Right ventricle myocardium superior (tissue), 1 donor: ENCODE results near the gene CHCHD4. TPM values are rescaled to one million over a fixed set of nuclear protein-coding genes. Genes with fewer than 3 reads are reported as not detected.

Experiments used
- ATAC-seq: fragments of 200-7000 bp; cut with Tn5 transposase; one replicate; pipeline ENCODE4 v1.9.1; 2020; ENCODE audit warnings: mild to moderate bottlenecking; ENCODE audit not compliant: poor library complexity
- DNase-seq: peaks from one replicate; pipeline ENCODE4 v3.0.0-alpha.2; 2020
- intact Hi-C: fragments of 100-400 bp; cut with DNase I; formaldehyde crosslinking; loops from one replicate; pipeline ENCODE4 v1.11.2; 2022
- total RNA-seq: library from RNA; stranded (reverse); fragmentation: NEBNext Ultra II Directional; extraction: Animal tissue kit (Norgen Biotek cat#: 25700); gene quantifications from one replicate; pipeline ENCODE4 v1.2.1, GENCODE V29; 2021
- donor health status: DM: no; HTN: yes; CAD: no; lungs with severe emphysema.

CHCHD4 gene
- total RNA-seq, 1 donor from 2014 or later = 35.9 TPM

DNA sequence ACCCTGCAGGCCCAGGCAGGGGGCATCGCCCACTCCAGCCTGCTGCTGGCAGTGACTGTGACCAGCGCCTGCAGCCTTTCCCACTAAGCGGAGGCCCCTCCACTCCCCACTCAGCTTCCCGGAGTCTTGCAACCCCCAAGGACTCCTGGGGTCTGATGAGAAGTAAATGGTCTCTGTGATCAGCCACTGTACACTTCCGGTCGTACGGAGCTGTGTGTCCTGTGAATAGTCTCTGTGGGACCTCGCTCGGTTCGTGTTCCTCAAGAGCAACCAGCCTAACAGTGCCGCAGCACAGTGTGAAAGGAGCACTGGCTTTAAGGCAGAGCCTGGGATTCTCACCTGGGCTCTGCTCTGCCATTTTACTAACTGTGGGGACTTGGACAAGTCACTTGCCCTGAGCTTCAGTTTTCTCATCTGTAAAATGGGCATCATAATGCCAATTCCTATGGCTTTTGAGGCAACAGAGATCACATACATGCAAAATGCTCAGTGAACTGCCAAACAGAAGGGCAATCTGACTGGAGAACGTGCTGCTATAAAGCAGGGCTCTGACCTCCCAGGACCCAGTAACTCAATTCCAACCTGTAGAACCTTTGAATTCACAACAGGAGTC lies 26.9 kb upstream of the CHCHD4 start:
- intact Hi-C loops = no loop called here
- no peak for ATAC-seq
- no peak for DNase-seq

DNA sequence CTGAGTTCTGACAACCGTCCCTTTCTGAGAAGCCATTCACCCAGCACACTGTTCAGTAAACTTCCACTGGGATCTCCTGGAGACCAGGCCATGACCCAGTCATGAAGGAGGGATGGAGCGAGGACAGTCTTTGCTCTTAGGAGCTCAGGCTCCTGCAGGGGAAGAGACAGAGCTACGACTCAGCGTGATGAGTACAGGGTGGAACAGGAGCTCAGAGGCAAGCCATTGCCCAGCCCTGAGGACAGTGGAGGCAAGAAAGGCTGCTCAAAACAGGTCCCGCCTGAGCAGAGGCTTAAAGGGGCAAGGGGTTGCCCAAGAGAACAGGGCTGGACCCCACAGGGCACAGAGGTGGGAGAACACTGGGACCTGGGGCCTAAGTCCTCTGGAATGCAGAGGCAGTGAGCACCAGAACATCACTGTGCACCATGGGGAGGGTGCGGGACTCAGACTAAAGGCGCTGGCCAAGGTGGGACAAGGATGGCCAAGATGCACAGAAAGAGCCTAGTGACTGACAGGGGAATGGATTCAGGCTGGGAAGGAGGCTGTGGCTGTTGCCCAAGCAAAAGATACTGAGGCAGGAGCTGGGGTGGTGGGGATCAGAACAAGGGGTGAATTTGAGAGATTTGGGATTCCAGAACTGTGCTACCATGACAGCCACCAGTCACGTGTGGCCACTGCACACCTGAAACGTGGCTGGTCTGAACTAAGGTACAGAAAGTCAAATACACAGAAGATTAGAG lies 26.0 kb upstream of the CHCHD4 start:
- DNase-seq (no peak), ATAC-seq (no peak)
- intact Hi-C loops = no loop called here

GRCh38 chr3:14150078-14150477 lies 25.4 kb upstream of the CHCHD4 start:
- no peak for ATAC-seq
- no peak for DNase-seq
- intact Hi-C loops = no loop called here

DNA sequence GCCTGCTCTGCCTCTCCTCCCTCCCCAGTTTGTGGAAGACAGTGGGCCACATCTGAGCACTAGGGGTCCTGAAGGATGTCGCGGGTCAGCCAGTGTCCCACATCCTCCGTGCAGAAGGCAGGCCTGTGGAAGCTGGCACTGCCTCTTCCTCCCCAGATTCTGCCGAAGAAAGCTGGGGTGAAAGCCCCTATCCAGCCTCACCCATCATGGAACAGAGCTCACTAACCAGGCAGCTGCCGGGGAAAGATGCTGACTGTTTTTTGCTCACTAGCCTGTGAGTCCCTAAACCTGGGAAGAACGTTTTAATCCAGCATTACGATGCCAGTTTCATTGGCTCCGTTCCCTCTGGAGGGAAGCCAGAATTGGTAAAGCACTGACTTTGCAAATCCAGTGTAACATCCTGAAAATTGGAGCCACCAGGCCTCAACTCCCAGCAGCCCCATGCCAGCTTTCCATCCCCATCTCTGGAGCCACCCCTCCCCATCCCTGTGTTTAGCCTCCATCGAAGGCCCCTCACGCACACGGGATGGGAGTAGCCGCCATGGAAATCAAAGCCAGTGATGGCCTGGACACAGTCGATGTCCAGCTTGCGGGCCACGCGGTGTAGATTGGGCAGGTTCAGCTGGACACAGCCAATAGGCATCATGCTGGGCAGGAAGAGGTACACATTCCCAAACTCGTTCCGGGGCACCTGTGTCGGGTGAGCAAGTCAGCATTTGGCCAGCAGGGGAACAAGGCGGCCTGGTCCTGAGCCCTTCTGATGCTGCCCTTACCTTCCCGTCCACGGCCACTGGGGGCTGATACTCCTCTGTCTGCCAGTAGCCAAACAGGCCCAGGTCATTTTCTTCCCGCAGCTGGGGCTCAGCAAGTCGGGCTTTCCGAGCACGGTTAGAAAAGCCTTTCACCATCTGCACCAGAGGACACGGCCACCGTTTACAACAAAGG lies 23.6 kb upstream of the CHCHD4 start:
- DNase-seq (no peak), ATAC-seq (no peak)

DNA sequence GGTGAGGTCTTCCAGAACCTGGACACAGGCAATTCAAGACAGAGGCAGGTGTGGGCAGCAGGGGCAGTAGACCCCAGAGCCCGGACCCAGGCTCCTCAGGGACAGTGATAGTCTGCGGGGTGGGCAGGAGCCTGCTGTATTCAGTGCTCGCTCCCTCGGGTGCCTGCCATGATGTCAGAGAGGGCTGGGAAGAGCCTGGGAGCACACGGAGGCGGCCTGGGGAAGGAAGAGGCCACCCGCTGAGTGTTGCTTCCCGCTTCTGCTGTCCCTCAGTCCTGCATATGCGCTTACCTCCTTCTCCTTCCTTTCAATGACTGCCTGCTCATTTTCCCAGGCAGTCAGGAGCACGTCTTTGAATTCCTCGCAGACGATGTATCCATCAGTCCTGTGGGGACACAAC lies 22.9 kb upstream of the CHCHD4 start:
- DNase-seq = no peak
- ATAC-seq = no peak
- intact Hi-C loops = no loop called here

More for the DNA sequence above, 23.6 kb upstream of the CHCHD4 start:
- intact Hi-C loops = no loop called here

DNA sequence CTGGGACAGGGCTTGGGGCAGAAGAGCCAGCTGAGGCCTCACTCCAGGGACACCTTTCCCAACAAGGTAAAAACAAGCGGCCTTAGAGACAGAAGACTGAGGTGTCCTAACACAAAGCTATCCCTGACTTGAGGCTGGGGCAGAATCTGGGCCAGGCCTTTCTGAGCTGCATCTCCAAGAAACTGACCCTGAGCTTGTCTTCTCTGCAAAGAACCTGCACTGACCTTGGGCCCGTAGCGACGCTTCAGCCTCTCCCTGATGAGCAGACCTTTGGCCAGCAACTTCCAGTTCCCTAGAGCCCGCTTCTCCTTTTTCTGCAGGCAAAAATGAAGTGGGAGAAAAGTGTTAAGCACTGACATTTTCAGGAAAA lies 22.4 kb upstream of the CHCHD4 start:
- DNase-seq (no peak), ATAC-seq (no peak)
- intact Hi-C loops = no loop called here

- intact Hi-C loops = no loop called here
- no peak for DNase-seq
- ATAC-seq = no peak
These were observed 21.9 kb upstream of the CHCHD4 start for GRCh38 chr3:14146381-14147065.

GRCh38 chr3:14145670-14146380 lies 21.2 kb upstream of the CHCHD4 start:
- no peak for DNase-seq
- ATAC-seq = no peak
- intact Hi-C loops = no loop called here

GRCh38 chr3:14145236-14145635 lies 20.6 kb upstream of the CHCHD4 start:
- intact Hi-C loops = no loop called here
- DNase-seq (no peak), ATAC-seq (no peak)

DNA sequence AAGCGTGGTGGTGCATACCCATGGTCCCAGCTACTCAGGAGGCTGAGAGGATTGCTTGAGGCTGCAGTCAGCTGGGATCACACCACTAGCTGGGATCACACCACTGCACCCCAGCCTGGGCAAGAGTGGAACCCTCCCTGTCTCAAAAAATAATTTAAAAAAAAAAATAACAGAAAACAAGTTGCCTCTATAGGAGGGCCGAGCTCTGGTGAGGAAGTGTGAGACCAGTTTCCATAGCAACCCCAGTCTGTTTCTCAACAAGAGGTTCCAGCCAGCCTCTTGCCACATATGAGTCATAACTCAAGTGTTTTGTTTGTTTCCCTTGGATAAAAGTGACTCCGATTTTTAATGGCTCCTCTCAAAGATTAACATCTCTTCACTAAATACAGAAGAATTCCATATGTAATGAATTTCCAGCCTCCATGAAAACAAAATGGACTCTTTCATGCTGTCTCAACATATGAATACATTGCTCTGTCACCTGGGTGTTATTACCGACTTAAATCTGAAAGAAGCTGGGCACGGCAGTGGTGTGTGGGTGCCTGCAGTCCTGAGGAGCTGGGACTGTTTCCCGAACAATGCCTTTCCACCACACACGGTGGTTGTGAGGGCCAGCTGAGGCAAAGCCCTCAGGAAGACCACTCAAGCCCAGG lies 19.9 kb upstream of the CHCHD4 start:
- DNase-seq = peak; percentile 64
- peak; percentile 85 for ATAC-seq
- intact Hi-C loops = no loop called here

GRCh38 chr3:14143271-14144225 lies 18.9 kb upstream of the CHCHD4 start:
- peak; percentile 58 for DNase-seq
- intact Hi-C loops = no loop called here
- peak; percentile 69 for ATAC-seq

GRCh38 chr3:14142567-14143270 lies 18.0 kb upstream of the CHCHD4 start:
- DNase-seq (no peak), ATAC-seq (no peak)
- intact Hi-C loops = no loop called here

GRCh38 chr3:14141602-14142341 lies 17.1 kb upstream of the CHCHD4 start:
- peak; percentile 61 for ATAC-seq
- intact Hi-C loops = no loop called here
- peak; percentile 66 for DNase-seq

GRCh38 chr3:14141144-14141543 lies 16.5 kb upstream of the CHCHD4 start:
- intact Hi-C loops = no loop called here
- DNase-seq (no peak), ATAC-seq (no peak)

DNA sequence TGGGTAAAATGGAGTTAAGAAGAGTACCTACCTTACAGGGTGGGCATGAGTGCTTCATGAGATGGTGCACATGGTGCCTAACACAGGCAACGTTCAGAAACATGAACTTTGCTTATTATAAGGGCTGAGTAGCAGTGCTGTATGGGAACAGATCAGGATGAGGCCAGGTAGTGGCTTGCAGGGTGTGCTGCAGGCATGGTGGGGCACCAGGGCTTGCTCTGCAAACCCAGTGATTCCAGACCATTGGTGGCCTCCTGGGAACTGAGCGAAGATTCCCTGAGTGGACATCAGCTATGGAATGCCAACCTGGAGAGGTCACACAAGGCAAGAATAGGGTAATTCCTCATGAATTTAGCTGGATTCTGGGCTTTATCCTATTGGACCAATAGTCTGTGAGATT lies 16.0 kb upstream of the CHCHD4 start:
- DNase-seq (no peak), ATAC-seq (no peak)
- intact Hi-C loops = no loop called here

DNA sequence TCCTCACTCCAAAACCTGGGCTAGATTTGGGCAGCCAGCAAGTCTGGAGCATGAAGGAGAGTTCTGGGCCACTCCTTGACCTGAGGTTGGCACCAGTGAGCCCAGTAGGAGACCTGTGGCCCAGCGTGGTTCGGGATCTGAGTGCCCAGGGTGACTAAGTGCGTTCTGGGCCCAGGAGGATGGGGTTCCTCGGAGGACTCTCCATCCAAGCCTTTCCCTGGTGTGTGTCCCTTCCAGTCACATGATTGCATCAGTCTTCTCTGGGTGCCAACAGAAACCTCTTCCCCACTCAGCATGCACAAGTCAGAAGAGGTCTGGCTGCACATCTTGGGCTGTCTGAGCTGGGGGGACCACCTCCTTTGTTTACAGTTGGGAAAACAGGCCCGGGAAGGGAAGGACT lies 15.1 kb upstream of the CHCHD4 start:
- no peak for DNase-seq
- intact Hi-C loops = no loop called here
- no peak for ATAC-seq
